Calu3 (cell line): ENCODE data around the gene ZNF470. TPM values are rescaled to one million over a fixed set of nuclear protein-coding genes. Genes with fewer than 3 reads are reported as not detected.

ENCODE experiments used
- BruUV-seq: library from RNA; stranded (reverse); fragments of 400-500 nt; replicated peaks from 2 replicates; lab custom pipeline; 2021; lab: Mats Ljungman, UMichigan
- CTCF ChIA-PET: fragments of 300-600 bp; sonication (Branson Sonifier 250); formaldehyde crosslinking; loops from one replicate; lab custom pipeline; 2022; ENCODE audit warnings: antibody characterized with exemption; lab: Charles Lee
- DNase-seq: peaks from one replicate; pipeline ENCODE4 v3.0.0; 2022
- H3K27ac Mint-ChIP-seq: one replicate; pipeline ENCODE4 v1.8.0; 2022; ENCODE audit warnings: mixed read lengths; ENCODE audit not compliant: unreplicated experiment
- H3K27me3 Mint-ChIP-seq: one replicate; pipeline ENCODE4 v1.8.0; 2022; ENCODE audit warnings: mixed read lengths; ENCODE audit not compliant: unreplicated experiment
- H3K36me3 Mint-ChIP-seq: one replicate; pipeline ENCODE4 v1.8.0; 2022; ENCODE audit warnings: mild to moderate bottlenecking, moderate library complexity, mixed read lengths; ENCODE audit not compliant: insufficient read depth, unreplicated experiment
- H3K4me1 Mint-ChIP-seq: one replicate; pipeline ENCODE4 v1.8.0; 2022; ENCODE audit warnings: mild to moderate bottlenecking, low read depth, mixed read lengths; ENCODE audit not compliant: unreplicated experiment
- H3K4me3 Mint-ChIP-seq: one replicate; pipeline ENCODE4 v1.8.0; 2022; ENCODE audit warnings: mild to moderate bottlenecking, low read depth, moderate library complexity, mixed read lengths; ENCODE audit not compliant: unreplicated experiment
- H3K9me3 Mint-ChIP-seq: one replicate; pipeline ENCODE4 v1.8.0; 2022; ENCODE audit warnings: low read depth, mixed read lengths; ENCODE audit not compliant: unreplicated experiment
- intact Hi-C: fragments of 100-400 bp; cut with micrococcal nuclease; formaldehyde crosslinking; loops from one replicate; pipeline ENCODE4 v1.10.0; 2022; ENCODE audit not compliant: unreplicated experiment
- total RNA-seq: library from RNA; stranded (reverse); gene quantifications from 2 replicates; pipeline ENCODE4 v1.2.3, GENCODE V29; 2022
- TF ChIP-seq, protein P1 (sequence below): fragments of 200-600 bp; IDR thresholded peaks from one replicate; pipeline ENCODE4 v1.8.0; 2022; ENCODE audit warnings: antibody characterized with exemption; ENCODE audit not compliant: unreplicated experiment

ZNF470 gene
- total RNA-seq, 1 experiment from 2014 or later, result 0.68 TPM

DNA sequence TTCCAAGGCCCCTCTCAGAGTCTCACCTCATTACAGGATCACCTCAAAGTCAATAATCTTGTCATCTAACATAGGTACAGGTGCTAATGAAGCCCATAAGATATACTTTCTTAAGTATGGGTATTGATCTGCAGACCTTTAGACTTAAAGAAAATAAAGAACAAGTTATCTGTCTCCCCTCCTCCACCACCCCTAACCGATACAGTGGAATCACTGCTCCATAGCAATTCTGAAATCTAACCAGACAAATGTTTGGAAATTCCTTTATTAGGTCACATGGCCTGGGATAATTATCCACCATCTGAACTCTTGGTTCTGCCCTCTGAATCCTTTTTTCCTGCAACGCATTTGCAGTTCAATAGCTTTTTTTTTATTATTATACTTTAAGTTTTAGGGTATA is 4.5 kb upstream of the ZNF470 start:
- Mint-ChIP-seq H3K27me3 (no peaks in the 10 kb centered on the region), H3K4me1 (no peaks in the 10 kb centered on the region), H3K27ac (no peak overlapping the region), H3K9me3 (peaks cover 27% of the 10 kb centered on the region), H3K4me3 (no peak overlapping the region), H3K36me3 (peaks cover 10% of the 10 kb centered on the region)
- CTCF ChIA-PET, result interaction anchor here (0.6 kb wide), 1 partner anchor 189 kb away, joined by 4 read pairs; no protein-coding TSS in a partner anchor
- TF ChIP-seq, protein P1, sequence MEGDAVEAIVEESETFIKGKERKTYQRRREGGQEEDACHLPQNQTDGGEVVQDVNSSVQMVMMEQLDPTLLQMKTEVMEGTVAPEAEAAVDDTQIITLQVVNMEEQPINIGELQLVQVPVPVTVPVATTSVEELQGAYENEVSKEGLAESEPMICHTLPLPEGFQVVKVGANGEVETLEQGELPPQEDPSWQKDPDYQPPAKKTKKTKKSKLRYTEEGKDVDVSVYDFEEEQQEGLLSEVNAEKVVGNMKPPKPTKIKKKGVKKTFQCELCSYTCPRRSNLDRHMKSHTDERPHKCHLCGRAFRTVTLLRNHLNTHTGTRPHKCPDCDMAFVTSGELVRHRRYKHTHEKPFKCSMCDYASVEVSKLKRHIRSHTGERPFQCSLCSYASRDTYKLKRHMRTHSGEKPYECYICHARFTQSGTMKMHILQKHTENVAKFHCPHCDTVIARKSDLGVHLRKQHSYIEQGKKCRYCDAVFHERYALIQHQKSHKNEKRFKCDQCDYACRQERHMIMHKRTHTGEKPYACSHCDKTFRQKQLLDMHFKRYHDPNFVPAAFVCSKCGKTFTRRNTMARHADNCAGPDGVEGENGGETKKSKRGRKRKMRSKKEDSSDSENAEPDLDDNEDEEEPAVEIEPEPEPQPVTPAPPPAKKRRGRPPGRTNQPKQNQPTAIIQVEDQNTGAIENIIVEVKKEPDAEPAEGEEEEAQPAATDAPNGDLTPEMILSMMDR, result no peak
- BruUV-seq, result no TSS peak
- intact Hi-C loops, result no loop called here
- no peak for DNase-seq

DNA sequence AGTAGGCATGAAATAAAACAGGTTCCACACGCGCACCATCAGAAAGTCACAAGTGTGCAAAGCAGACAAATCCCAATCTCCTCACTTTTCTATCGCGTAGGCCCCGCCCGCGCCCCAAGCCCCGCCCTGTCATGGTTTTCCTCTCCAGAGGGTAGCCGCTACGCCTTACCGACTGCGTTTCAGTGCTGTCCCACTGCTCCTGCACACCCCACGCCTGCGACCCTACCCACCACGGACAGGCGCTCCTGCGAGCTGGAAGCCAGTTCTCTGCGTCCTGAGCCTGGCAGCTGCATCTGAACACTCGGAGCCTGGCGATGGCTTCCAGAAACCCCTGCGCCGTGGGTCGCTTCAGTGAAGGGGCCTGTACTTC is 379 bp upstream of the ZNF470 start:
- CTCF ChIA-PET, result no interaction called here
- no peaks in the 10 kb centered on the region for H3K4me1 Mint-ChIP-seq
- H3K9me3 Mint-ChIP-seq, result peaks cover 25% of the 10 kb centered on the region
- no peaks in the 10 kb centered on the region for H3K27me3 Mint-ChIP-seq
- H3K27ac Mint-ChIP-seq, result peak overlapping the region; percentile 56
- intact Hi-C loops, result no loop called here
- no TSS peak for BruUV-seq
- peaks cover 10% of the 10 kb centered on the region for H3K36me3 Mint-ChIP-seq
- peak; percentile 14 for DNase-seq
- TF ChIP-seq, protein P1, result no peak
- peak overlapping the region; percentile 82 for H3K4me3 Mint-ChIP-seq

DNA sequence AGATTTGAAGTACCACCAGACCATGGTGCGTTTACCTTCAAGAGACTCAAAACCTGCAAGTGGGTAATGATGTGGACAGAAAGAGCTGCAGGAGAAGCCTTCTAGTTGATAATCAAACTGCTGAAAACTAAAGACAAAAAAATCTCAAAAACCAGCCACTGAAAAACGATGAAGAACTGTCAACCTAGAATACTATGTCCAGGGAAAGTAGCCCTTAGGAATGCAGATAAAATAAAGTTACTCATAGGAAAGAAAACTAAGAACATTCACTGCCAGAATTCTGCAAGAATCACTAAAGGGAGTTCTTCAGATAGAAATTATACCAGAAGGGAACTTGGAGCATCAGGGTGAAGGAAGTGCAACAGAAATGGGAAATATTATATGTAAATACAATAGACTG is 5.3 kb downstream of the ZNF470 start:
- peaks cover 2% of the 10 kb centered on the region for H3K36me3 Mint-ChIP-seq
- BruUV-seq, result no TSS peak
- H3K4me1 Mint-ChIP-seq, result no peaks in the 10 kb centered on the region
- H3K4me3 Mint-ChIP-seq, result no peak overlapping the region
- no peak for DNase-seq
- no peaks in the 10 kb centered on the region for H3K27me3 Mint-ChIP-seq
- intact Hi-C loops, result no loop called here
- TF ChIP-seq, protein P1, result no peak
- H3K9me3 Mint-ChIP-seq, result peaks cover 23% of the 10 kb centered on the region
- CTCF ChIA-PET, result interaction anchor here (0.7 kb wide), 2 partner anchors 669 to 1703 kb away, joined by 4 read pairs; no protein-coding TSS in a partner anchor
- no peak overlapping the region for H3K27ac Mint-ChIP-seq

DNA sequence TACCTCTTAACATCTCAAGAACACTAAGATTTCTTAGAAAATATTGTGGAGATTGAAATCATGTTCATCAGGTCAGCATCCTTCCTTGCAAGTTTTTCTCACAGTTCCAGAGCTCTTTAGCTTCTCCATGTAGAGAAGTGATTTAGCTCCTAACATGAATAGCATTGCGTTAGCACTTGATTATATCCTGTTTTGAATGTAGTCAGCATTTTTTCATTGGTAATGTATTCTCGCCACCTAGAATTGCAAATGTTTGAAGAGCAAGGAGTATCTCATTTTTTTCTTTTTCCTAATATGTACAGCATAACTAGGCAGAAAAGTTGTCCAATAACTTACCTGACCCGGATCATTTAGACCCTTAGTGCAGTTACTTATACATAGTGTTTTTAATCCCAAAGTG is 6.6 kb downstream of the ZNF470 start:
- no peaks in the 10 kb centered on the region for H3K36me3 Mint-ChIP-seq
- intact Hi-C loops, result no loop called here
- no peak for DNase-seq
- CTCF ChIA-PET, result interaction anchor here (0.7 kb wide), 1 partner anchor 40 kb away, joined by 3 read pairs; no protein-coding TSS in a partner anchor
- no peak overlapping the region for H3K27ac Mint-ChIP-seq
- TF ChIP-seq, protein P1, result no peak
- H3K27me3 Mint-ChIP-seq, result no peaks in the 10 kb centered on the region
- H3K4me3 Mint-ChIP-seq, result no peak overlapping the region
- peaks cover 27% of the 10 kb centered on the region for H3K9me3 Mint-ChIP-seq
- H3K4me1 Mint-ChIP-seq, result no peaks in the 10 kb centered on the region
- BruUV-seq, result no TSS peak
